T-helper 2 cell treated with Interferon-gamma antibody and Interleukin-4, amounts not matched to agents 100 ng/mL and 5 ng/mL, for 36 hours (primary cell): Measurements from ENCODE around the gene PRPH2. TPM values are rescaled to one million over a fixed set of nuclear protein-coding genes. Genes with fewer than 3 reads are reported as not detected.
"Not testable (repeated sequence)": the region's sequence is repeated elsewhere in the genome, so short reads cannot be mapped to it uniquely, and the experiment has no call there.

ENCODE experiments used
- intact Hi-C: fragments of 100-400 bp; cut with micrococcal nuclease; formaldehyde crosslinking; loops from one replicate; pipeline ENCODE4 v1.15.1; 2023
- total RNA-seq: library from RNA; stranded (reverse); gene quantifications from 2 replicates; pipeline ENCODE4 v1.2.3, GENCODE V29; 2022

The PRPH2 gene
- total RNA-seq, 1 donor from 2014 or later, result not detected

GRCh38 chr6:42744351-42744893, 22.0 kb upstream of the PRPH2 start:
- intact Hi-C loops, result no loop called here

- intact Hi-C loops, result no loop called here
Observed at GRCh38 chr6:42742116-42742894, 19.9 kb upstream of the PRPH2 start.

GRCh38 chr6:42740725-42741124, 18.3 kb upstream of the PRPH2 start:
- intact Hi-C loops, result no loop called here

GRCh38 chr6:42735976-42736375, 13.6 kb upstream of the PRPH2 start:
- intact Hi-C loops, result no loop called here

GRCh38 chr6:42733867-42734481, 11.6 kb upstream of the PRPH2 start:
- intact Hi-C loops, result not testable (repeated sequence)

- intact Hi-C loops, result loop anchor here (5.0 kb wide), 3 partner anchors 53 to 163 kb away; partner anchors contain the start of gene BICRAL
Observed at GRCh38 chr6:42729731-42730130, 7.3 kb upstream of the PRPH2 start.

- intact Hi-C loops, result loop anchor here (2.0 to 5.0 kb wide), 4 partner anchors 35 to 165 kb away; partner anchors contain the start of gene BICRAL
Observed at GRCh38 chr6:42727627-42728026, 5.2 kb upstream of the PRPH2 start.

GRCh38 chr6:42727087-42727611, 4.8 kb upstream of the PRPH2 start:
- intact Hi-C loops, result loop anchor here (2.0 to 5.0 kb wide), 4 partner anchors 34 to 165 kb away; partner anchors contain the start of gene BICRAL

- intact Hi-C loops, result loop anchor here (1.0 to 5.0 kb wide), 7 partner anchors 20 to 166 kb away; partner anchors contain the start of genes BICRAL, RPL7L1 and TBCC
Observed at GRCh38 chr6:42726485-42727086, 4.2 kb upstream of the PRPH2 start.

- intact Hi-C loops, result loop anchor here (1.0 to 5.0 kb wide), 7 partner anchors 20 to 166 kb away; partner anchors contain the start of genes BICRAL, RPL7L1 and TBCC
Observed at GRCh38 chr6:42726026-42726425, 3.6 kb upstream of the PRPH2 start.

- intact Hi-C loops, result loop anchor here (5.0 kb wide), 3 partner anchors 57 to 167 kb away; partner anchors contain the start of gene BICRAL
Observed at GRCh38 chr6:42724825-42725224, 2.4 kb upstream of the PRPH2 start.

- intact Hi-C loops, result no loop called here
Observed at GRCh38 chr6:42720739-42721138, 1.7 kb downstream of the PRPH2 start.

GRCh38 chr6:42715871-42716270, 6.5 kb downstream of the PRPH2 start:
- intact Hi-C loops, result no loop called here

- intact Hi-C loops, result no loop called here
Observed at GRCh38 chr6:42714098-42714761, 8.2 kb downstream of the PRPH2 start.

GRCh38 chr6:42711930-42712329, 10.5 kb downstream of the PRPH2 start:
- intact Hi-C loops, result no loop called here

- intact Hi-C loops, result no loop called here
Observed at GRCh38 chr6:42710316-42710715, 12.1 kb downstream of the PRPH2 start.

GRCh38 chr6:42709871-42710270, 12.5 kb downstream of the PRPH2 start:
- intact Hi-C loops, result no loop called here

- intact Hi-C loops, result no loop called here
Observed at GRCh38 chr6:42708096-42708495, 14.3 kb downstream of the PRPH2 start.

GRCh38 chr6:42707595-42707994, 14.8 kb downstream of the PRPH2 start:
- intact Hi-C loops, result no loop called here

- intact Hi-C loops, result no loop called here
Observed at GRCh38 chr6:42704937-42705374, 17.4 kb downstream of the PRPH2 start.
